Neuronal stem cell (in vitro differentiated cells): Measurements from ENCODE around the gene COL15A1.

Experiments used
- DNase-seq: peaks from one replicate; pipeline ENCODE4 v3.0.0-alpha.2; 2013; ENCODE audit warnings: low spot score
- H2AFZ ChIP-seq: one replicate; pipeline ENCODE4 v1.6.1; 2013; ENCODE audit warnings: mild to moderate bottlenecking, low read length, inconsistent platforms
- H2AK5ac ChIP-seq: 2 replicates; pipeline ENCODE4 v1.6.1; 2013; ENCODE audit warnings: low read depth, mild to moderate bottlenecking, inconsistent platforms, low read length, moderate library complexity, mixed read lengths
- H2BK120ac ChIP-seq: 2 replicates; pipeline ENCODE4 v1.6.1; 2013; ENCODE audit warnings: low read depth, mild to moderate bottlenecking, inconsistent platforms, low read length, moderate library complexity, mixed read lengths
- H2BK12ac ChIP-seq: one replicate; pipeline ENCODE4 v1.6.1; 2013; ENCODE audit warnings: low read length, inconsistent platforms
- H2BK15ac ChIP-seq: 2 replicates; pipeline ENCODE4 v1.6.1; 2013; ENCODE audit warnings: mild to moderate bottlenecking, low read length, inconsistent platforms, mixed read lengths
- H2BK5ac ChIP-seq: one replicate; pipeline ENCODE4 v1.6.1; 2013; ENCODE audit warnings: inconsistent platforms, mild to moderate bottlenecking, low read length, moderate library complexity
- H3K14ac ChIP-seq: one replicate; pipeline ENCODE4 v1.6.1; 2013; ENCODE audit warnings: low read length, inconsistent platforms
- H3K18ac ChIP-seq: 2 replicates; pipeline ENCODE4 v1.6.1; 2013; ENCODE audit warnings: low read length, inconsistent platforms
- H3K23ac ChIP-seq: 2 replicates; pipeline ENCODE4 v1.6.1; 2013; ENCODE audit warnings: low read depth, mild to moderate bottlenecking, mixed read lengths, low read length, inconsistent platforms; ENCODE audit not compliant: poor library complexity
- H3K27ac ChIP-seq: replicated peaks from 3 replicates; pipeline ENCODE4 v1.5.1; 2013; ENCODE audit warnings: low read length, inconsistent platforms
- H3K27me3 ChIP-seq, 3 experiments: 2 replicates each; pipeline ENCODE4 v1.6.1; 2013; ENCODE audit warnings: low read length in 3 of 3, mild to moderate bottlenecking in 2 of 3, inconsistent platforms in 1 of 3, low read depth in 1 of 3, mixed read lengths in 1 of 3, moderate library complexity in 1 of 3; ENCODE audit not compliant: control insufficient read depth in 3 of 3, insufficient read depth in 3 of 3
- H3K36me3 ChIP-seq, 2 donors: replicated peaks in 1 of 2; 2 replicates each; pipeline ENCODE4 v1.6.1; 2013; ENCODE audit warnings: low read length in 2 of 2; ENCODE audit not compliant: control insufficient read depth in 2 of 2, insufficient read depth in 2 of 2
- H3K4ac ChIP-seq: 2 replicates; pipeline ENCODE4 v1.6.1; 2013; ENCODE audit warnings: inconsistent platforms, mild to moderate bottlenecking, low read length, moderate library complexity
- H3K4me1 ChIP-seq, 2 donors: 1 replicate in 1 of 2; 2 replicates in 1 of 2; pipeline ENCODE4 v1.6.1; 2013; ENCODE audit warnings: low read length in 2 of 2, low read depth in 1 of 2; ENCODE audit not compliant: control insufficient read depth in 2 of 2, insufficient read depth in 1 of 2
- H3K4me2 ChIP-seq: one replicate; pipeline ENCODE4 v1.6.1; 2013; ENCODE audit warnings: mild to moderate bottlenecking, low read length, inconsistent platforms; ENCODE audit not compliant: insufficient read depth, poor library complexity, severe bottlenecking
- H3K4me3 ChIP-seq, 2 donors: 2 replicates each; pipeline ENCODE4 v1.5.1; 2013; ENCODE audit warnings: low read length in 2 of 2, mild to moderate bottlenecking in 2 of 2, inconsistent platforms in 1 of 2, moderate library complexity in 1 of 2
- H3K79me1 ChIP-seq: one replicate; pipeline ENCODE4 v1.6.1; 2013; ENCODE audit warnings: low read depth, mild to moderate bottlenecking, inconsistent platforms, low read length, moderate library complexity
- H3K9ac ChIP-seq: one replicate; pipeline ENCODE4 v1.6.1; 2013; ENCODE audit warnings: mild to moderate bottlenecking, low read depth, low read length, inconsistent platforms; ENCODE audit not compliant: poor library complexity
- H3K9me3 ChIP-seq, 2 donors: replicated peaks in 1 of 2; 2 replicates each; pipeline versions ENCODE3 to v1.6.1; 2013; ENCODE audit warnings: low read length in 2 of 2, mild to moderate bottlenecking in 2 of 2, inconsistent platforms in 1 of 2, low read depth in 1 of 2, mixed read lengths in 1 of 2, moderate library complexity in 1 of 2; ENCODE audit not compliant: control insufficient read depth in 2 of 2, insufficient read depth in 1 of 2
- H4K8ac ChIP-seq: one replicate; pipeline ENCODE4 v1.6.1; 2013; ENCODE audit warnings: low read depth, mild to moderate bottlenecking, inconsistent platforms, low read length, moderate library complexity
- H4K91ac ChIP-seq: one replicate; pipeline ENCODE4 v1.6.1; 2013; ENCODE audit warnings: low read length, low read depth, mild to moderate bottlenecking, inconsistent platforms; ENCODE audit not compliant: poor library complexity
- WGBS, 2 donors: extraction: QIAGEN DNeasy Blood & Tissue Kit; methylation state at CpG; one replicate each; pipeline ENCODE4 v1.1.7; 2013; ENCODE audit warnings: missing lambda C conversion rate in 2 of 2, mixed read lengths in 1 of 2; ENCODE audit not compliant: insufficient read length in 2 of 2, insufficient replicate concordance in 1 of 2; ENCODE audit errors: extremely low coverage in 2 of 2; 5-methylcytosine and 5-hydroxymethylcytosine counted together

Gene COL15A1

DNA sequence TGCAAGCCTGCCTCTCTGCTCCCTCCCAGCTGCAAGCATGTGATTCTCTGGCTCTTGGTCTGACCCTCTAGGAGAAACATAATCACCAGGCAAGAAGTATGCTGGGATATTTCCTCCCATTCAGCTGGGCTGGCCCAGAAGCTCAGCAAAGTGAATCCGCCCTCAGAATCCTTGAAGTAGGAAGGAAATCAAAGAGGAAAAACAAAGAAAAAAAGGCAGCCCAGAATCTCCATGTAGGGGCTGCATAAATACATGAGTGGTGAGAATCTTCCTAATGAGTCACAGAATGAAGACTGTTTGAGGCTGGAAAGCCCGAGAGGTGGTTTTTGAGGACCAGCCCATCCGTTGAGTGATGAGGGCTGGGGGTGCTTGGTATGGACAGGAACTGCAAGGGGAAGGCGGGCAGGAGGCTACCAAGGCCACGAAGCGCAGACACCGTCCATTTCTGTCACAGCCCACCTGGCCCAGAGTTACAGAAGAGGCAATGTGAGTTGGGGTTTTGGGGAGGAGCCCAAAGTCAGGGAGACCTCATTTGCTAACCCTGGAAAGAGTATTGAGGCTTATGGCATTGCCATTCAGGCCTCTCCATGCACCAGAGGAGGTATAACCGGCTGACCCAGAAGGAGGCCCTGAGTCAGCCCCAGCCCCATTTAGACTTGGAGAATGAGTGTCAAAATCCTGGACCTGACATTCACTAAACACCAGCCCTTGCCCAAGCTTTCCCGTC is 127.8 kb downstream of the COL15A1 start:
- Histone ChIP-seq H3K4ac (no peak overlapping the region), H4K91ac (no peak overlapping the region), H2AFZ (no peak overlapping the region), H2BK5ac (no peak overlapping the region), H3K27me3 (no peaks in the 10 kb centered on the region), H3K4me3 (no peak overlapping the region), H3K9ac (no peak overlapping the region), H3K14ac (no peak overlapping the region), H3K23ac (no peak overlapping the region), H2BK15ac (peak overlapping the region; percentile 30), H3K27ac (no peak overlapping the region), H2AK5ac (no peak overlapping the region), H3K4me1 (peaks cover 0 to 3% of the 10 kb centered on the region in 2 donors), H2BK120ac (no peak overlapping the region), H3K36me3 (no peaks in the 10 kb centered on the region), H4K8ac (no peak overlapping the region), H3K79me1 (no peaks in the 10 kb centered on the region), H2BK12ac (peak overlapping the region; percentile 44), H3K18ac (peak overlapping the region; percentile 35), H3K9me3 (no peaks in the 10 kb centered on the region), H3K4me2 (no peak overlapping the region)
- no CpG with 5 or more reads among the region's 9 CpGs for WGBS, 2 donors
- no peak for DNase-seq

DNA sequence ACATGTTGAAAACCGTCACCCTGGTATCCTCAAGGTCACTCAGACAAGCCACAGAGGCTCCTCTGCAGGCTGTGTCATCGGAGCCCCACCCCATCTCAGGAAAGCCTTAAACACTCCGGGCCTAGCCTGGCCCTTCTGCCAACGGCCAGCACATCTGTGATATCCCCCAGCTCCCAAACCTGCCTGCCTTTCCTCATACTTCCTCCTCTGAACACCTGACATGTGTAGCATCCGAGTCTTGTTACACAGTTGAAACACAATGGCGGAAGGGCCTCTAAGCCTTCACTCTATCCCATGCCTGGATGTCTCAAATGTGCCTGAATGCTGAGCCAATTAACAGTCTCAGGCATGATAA is 128.3 kb downstream of the COL15A1 start:
- Histone ChIP-seq H3K9me3 (no peaks in the 10 kb centered on the region), H3K4me1 (peaks cover 0 to 3% of the 10 kb centered on the region in 2 donors), H3K27me3 (peaks cover 0 to 2% (median 0%) of the 10 kb centered on the region in 3 experiments), H3K14ac (no peak overlapping the region), H4K91ac (no peak overlapping the region), H2BK12ac (no peak overlapping the region), H2BK5ac (no peak overlapping the region), H3K36me3 (no peaks in the 10 kb centered on the region), H3K9ac (no peak overlapping the region), H3K4ac (no peak overlapping the region), H3K27ac (no peak overlapping the region), H3K79me1 (no peaks in the 10 kb centered on the region), H4K8ac (no peak overlapping the region), H2BK15ac (no peak overlapping the region), H2BK120ac (no peak overlapping the region), H3K23ac (no peak overlapping the region), H3K18ac (no peak overlapping the region), H3K4me2 (no peak overlapping the region), H2AK5ac (no peak overlapping the region), H2AFZ (no peak overlapping the region), H3K4me3 (no peak overlapping the region)
- no CpG with 5 or more reads among the region's 6 CpGs for WGBS, 2 donors
- DNase-seq = no peak

DNA sequence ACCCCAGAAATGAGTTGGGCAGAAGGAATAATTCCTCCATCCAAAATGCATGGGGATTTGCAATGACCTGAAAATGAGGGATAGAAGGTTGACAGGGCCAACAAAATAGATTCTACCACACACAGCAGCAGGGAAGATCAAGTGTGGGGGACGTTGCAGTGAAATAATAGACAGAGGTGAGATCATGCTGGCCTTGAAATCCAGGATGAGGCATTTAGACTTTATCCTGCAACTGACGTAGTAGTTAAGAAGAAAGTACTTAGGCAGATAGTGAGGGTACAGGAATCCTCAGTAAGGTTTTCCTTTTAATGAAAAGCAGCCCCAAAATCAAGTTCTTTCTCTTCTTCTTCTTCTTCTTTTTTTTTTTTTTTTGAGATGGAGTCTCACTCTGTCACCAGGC is 129.6 kb downstream of the COL15A1 start:
- Histone ChIP-seq H3K27ac (no peak overlapping the region), H3K4me2 (no peak overlapping the region), H3K4ac (no peak overlapping the region), H2AK5ac (no peak overlapping the region), H3K36me3 (no peaks in the 10 kb centered on the region), H2BK15ac (no peak overlapping the region), H4K91ac (no peak overlapping the region), H2BK120ac (no peak overlapping the region), H2BK12ac (no peak overlapping the region), H3K4me1 (peaks cover 0 to 3% of the 10 kb centered on the region in 2 donors), H4K8ac (no peak overlapping the region), H3K4me3 (no peak overlapping the region), H2BK5ac (no peak overlapping the region), H3K14ac (no peak overlapping the region), H3K9ac (no peak overlapping the region), H3K79me1 (no peaks in the 10 kb centered on the region), H3K18ac (no peak overlapping the region), H3K9me3 (no peaks in the 10 kb centered on the region), H2AFZ (no peak overlapping the region), H3K27me3 (peaks cover 0 to 3% (median 0%) of the 10 kb centered on the region in 3 experiments), H3K23ac (no peak overlapping the region)
- no peak for DNase-seq
- WGBS, 2 donors = no CpG with 5 or more reads among the region's 2 CpGs

DNA sequence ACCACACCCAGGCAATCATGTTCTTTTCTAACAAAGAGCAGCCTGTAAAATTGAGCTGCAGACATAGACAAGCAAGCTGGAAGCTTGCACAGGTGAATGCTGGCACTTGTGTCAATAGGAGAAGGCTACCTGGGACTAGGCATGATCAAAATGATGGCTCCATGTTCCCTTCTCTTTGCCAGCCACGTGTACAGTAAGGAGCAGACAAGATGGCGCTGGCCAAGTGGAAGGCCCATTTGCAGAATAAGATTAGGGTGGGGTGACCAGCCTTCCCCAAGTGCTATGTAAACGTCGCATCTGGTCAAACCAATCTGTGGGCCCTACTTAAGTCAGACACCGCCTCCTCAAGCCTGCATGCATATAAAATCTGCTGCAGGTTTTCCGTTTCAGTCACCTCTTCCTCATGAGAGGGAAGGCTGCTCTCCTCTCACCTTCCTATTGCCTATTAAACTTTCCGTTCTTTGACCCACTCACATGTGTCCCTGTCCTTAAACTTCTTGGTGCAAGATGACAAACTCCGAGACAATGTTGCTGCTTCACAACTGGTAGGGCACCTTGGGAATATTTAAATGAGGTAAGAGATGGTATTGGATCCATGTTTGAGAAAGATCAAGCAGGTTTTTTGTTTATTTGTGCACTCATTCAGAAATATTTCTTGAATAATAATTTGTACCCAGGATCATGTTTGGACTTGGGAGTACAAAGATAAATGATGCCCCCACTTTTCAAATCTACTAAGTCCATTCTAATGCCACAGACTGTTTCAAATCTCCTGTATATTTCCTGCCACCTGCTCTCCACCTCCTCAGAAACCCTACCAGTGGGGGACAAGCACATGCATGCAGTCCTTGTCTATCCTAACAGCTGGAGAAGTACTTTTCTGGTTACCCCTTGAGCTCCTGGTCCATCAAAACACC is 130.5 kb downstream of the COL15A1 start:
- H3K79me1 ChIP-seq = no peaks in the 10 kb centered on the region
- no peaks in the 10 kb centered on the region for H3K36me3 ChIP-seq
- no peak overlapping the region for H2BK5ac ChIP-seq
- H3K4ac ChIP-seq = no peak overlapping the region
- no peak overlapping the region for H3K9ac ChIP-seq
- H3K18ac ChIP-seq = no peak overlapping the region
- no peak overlapping the region for H2BK12ac ChIP-seq
- no peak overlapping the region for H3K4me3 ChIP-seq
- no peak overlapping the region for H3K4me2 ChIP-seq
- no peak overlapping the region for H3K14ac ChIP-seq
- WGBS, 2 donors = no CpG with 5 or more reads among the region's 8 CpGs
- H2BK15ac ChIP-seq = no peak overlapping the region
- no peak overlapping the region for H2AK5ac ChIP-seq
- no peak overlapping the region for H3K27ac ChIP-seq
- no peak overlapping the region for H2BK120ac ChIP-seq
- H3K27me3 ChIP-seq = peaks cover 0 to 3% (median 0%) of the 10 kb centered on the region in 3 experiments
- H3K4me1 ChIP-seq = peaks cover 0 to 3% of the 10 kb centered on the region in 2 donors
- no peak overlapping the region for H4K91ac ChIP-seq
- H3K23ac ChIP-seq = no peak overlapping the region
- no peaks in the 10 kb centered on the region for H3K9me3 ChIP-seq
- no peak for DNase-seq
- no peak overlapping the region for H4K8ac ChIP-seq
- H2AFZ ChIP-seq = no peak overlapping the region
